ENCODE data around the gene EXOC1.
"Not testable (repeated sequence)": the region's sequence is repeated elsewhere in the genome, so short reads cannot be mapped to it uniquely, and the experiment has no call there.

Gene EXOC1

GRCh38 chr4:55837903-55838302, 15.5 kb upstream of the EXOC1 start:
- H3K4me3 ChIP-seq, result no peak overlapping the region
- H3K27ac ChIP-seq, result no peak overlapping the region
- no peak for DNase-seq (ENCODE audit: low spot score)
- no peak for TF ChIP-seq CTCF (IDR thresholded peaks at IDR 0.05)

GRCh38 chr4:55838356-55838755, 15.1 kb upstream of the EXOC1 start:
- no peak overlapping the region for H3K27ac ChIP-seq
- no peak overlapping the region for H3K4me3 ChIP-seq
- no peak for TF ChIP-seq CTCF (IDR thresholded peaks at IDR 0.05)
- DNase-seq (ENCODE audit: low spot score), result no peak

- no peak for DNase-seq (ENCODE audit: low spot score)
- H3K4me3 ChIP-seq, result no peak overlapping the region
- TF ChIP-seq CTCF (IDR thresholded peaks at IDR 0.05), result no peak
Observed at GRCh38 chr4:55838952-55839351, 14.5 kb upstream of the EXOC1 start.

GRCh38 chr4:55840956-55841355, 12.5 kb upstream of the EXOC1 start:
- DNase-seq (ENCODE audit: low spot score), result no peak
- Histone ChIP-seq H3K4me3 (no peak overlapping the region), H3K27ac (no peak overlapping the region)
- TF ChIP-seq CTCF (IDR thresholded peaks at IDR 0.05), result no peak

More at GRCh38 chr4:55838952-55839351, 14.5 kb upstream of the EXOC1 start:
- H3K27ac ChIP-seq, result no peak overlapping the region

- not testable (repeated sequence) for DNase-seq (ENCODE audit: low spot score); H3K27ac ChIP-seq
Observed at GRCh38 chr4:55841373-55842239, 11.8 kb upstream of the EXOC1 start.

DNA sequence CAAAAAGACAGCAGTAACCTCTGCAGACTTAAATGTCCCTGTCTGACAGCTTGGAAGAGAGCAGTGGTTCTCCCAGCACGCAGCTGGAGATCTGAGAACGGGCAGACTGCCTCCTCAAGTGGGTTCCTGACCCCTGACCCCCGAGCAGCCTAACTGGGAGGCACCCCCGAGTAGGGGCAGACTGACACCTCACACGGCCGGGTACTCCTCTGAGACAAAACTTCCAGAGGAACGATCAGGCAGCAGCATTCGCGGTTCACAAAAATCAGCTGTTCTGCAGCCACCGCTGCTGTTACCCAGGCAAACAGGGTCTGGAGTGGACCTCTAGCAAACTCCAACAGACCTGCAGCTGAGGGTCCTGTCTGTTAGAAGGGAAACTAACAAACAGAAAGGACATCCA, 11.1 kb upstream of the EXOC1 start:
- not testable (repeated sequence) for H3K4me3 ChIP-seq; DNase-seq (ENCODE audit: low spot score); H3K27ac ChIP-seq

More at GRCh38 chr4:55841373-55842239, 11.8 kb upstream of the EXOC1 start:
- H3K4me3 ChIP-seq, result not testable (repeated sequence)

GRCh38 chr4:55849724-55850123, 3.7 kb upstream of the EXOC1 start:
- no peak overlapping the region for H3K27ac ChIP-seq
- no peak for TF ChIP-seq CTCF (IDR thresholded peaks at IDR 0.05)
- no peak overlapping the region for H3K4me3 ChIP-seq
- DNase-seq (ENCODE audit: low spot score), result no peak

DNA sequence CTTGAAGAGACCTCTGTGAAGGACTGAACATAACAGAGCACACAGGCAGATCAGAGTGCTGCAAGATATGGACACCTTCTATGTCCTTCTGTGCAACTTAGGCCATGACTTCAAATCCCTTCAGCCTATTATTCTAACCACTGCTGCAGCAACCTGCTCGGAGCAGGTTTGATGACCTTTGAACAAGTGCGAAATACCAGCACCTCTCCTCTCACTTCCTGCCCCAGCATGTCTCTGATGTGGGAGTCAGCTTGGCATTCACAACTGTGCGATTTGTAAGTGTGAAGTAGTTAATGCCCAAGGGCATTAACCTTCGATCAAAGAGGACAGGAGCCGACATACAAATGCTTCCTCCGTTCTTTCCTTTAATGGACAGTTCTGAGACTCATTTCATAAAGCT, 1.6 kb upstream of the EXOC1 start:
- H3K27ac ChIP-seq, result no peak overlapping the region
- H3K4me3 ChIP-seq, result no peak overlapping the region
- DNase-seq (ENCODE audit: low spot score), result no peak
- no peak for TF ChIP-seq CTCF (IDR thresholded peaks at IDR 0.05)

Measured in coronary artery (tissue), 2 donors.